Activated CD4-positive, alpha-beta T cell treated with anti-CD3 and anti-CD28 coated beads for 24 hours (primary cell): ENCODE measurements around the gene EGLN3.
"Not testable (repeated sequence)": the region's sequence is repeated elsewhere in the genome, so short reads cannot be mapped to it uniquely, and the experiment has no call there.

Experiments
- DNase-seq, 2 donors: peaks; one replicate each; pipeline ENCODE4 v3.0.0-alpha.2; 2020; ENCODE audit warnings: low read depth in 2 of 2

EGLN3 gene

DNA sequence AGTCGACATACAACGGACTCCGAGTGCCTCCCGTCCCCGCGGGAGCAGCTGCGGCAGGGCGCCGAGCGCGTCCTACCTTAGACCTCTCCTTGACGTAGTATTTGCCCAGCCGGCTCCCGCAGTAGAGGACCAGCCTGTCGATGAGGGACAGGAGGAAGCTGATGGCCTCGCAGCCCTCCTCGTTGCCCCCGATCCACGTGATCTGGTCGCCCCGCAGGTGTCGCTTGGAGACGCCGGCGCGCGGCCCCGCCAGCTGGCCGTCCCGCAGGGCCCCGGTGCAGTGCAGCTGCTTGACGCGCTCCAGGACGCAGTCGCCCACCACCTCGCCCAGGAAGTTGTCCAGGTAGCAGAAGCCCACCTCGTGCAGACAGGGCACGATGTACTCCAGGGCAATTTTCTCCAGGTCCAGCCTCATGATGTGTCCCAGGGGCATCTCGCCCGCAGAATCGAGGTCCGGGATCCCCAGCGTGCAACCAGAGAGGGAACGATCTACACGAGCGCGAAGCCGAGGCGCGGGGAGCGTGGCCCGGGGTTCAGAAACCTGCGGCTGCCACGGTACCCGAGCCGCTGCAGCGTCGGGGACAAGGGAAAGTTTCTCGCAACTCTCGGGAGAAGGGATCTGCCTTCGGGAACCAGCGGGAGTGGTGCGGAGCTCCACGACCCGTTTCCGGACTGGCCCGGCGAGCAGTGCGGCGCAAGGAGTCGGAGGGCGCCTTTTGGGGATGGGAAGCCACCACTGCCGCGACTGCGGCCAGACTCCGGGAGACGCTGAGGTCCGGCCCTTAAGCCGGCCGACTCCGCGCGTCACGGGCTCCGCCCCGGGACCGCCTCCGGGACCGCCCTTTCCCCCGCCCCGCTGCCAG, at the start of gene EGLN3:
Gene EGLN3 (minus strand): TSS at position 755 of the 863 bp plus-strand sequence. CDS start 322 bp downstream, at position 433.
- peak; percentile 19 to 44 for DNase-seq

DNA sequence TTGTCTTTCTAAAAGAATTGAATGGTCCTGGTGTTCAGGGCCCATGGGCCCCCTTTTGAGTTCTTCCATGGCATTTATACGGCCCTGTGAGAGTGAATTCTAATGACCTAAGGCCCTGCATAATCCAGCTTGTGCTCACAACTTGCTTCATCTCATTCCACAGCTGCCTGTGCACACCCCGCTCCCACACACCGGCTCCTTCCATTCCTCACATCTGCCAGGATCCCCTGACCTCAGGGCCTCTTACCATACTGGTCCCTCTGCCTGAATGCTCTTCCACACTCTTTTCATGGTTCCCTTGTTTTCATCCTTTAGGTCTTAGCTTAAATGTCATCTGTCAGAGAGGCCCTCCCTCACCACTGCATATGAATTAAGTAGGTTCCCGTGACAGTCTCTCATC, 49.5 kb upstream of the EGLN3 start:
- no peak for DNase-seq

DNA sequence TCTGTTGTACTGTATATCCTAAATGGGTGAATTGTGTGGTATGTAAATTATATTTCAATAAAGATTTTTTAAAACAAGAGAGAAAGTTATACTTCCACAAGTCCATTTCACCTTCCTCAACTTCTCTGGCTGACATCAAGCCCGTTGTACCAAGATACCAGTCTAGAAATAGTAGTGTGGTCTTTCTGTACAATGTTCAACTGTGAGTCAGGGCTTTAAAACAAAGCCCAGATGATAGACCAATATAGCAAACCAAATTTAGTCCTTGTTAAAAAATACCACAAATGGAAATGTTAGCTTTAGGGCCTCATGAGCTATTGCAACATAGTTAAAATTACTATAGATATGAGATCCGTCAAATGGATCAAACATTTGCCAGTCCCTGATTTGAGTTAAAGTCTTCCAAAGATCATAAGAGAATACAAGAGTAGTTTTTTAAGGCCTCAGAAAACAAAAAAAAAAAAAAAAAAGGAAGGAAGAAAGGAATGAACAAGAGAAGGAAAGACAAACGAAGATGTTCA, 49.0 kb upstream of the EGLN3 start:
- no peak for DNase-seq

DNA sequence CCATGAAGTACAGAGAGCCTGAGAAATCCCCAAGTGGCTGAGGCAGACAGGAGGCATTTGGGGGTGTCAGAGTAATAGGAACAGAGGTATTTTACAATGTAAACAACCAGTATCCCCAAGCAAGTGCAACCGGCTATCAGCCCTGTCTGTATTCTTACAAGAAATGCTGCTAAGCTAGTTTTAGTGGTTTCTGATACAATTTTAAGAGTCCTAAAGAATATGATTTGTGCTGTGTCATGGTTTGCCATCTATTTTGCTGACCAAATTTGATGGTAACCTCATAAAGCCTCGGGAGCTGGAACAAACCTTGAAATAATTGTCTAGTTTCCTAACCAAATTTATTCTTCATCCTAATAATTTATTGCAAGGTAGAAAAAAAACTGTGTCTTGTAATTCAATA, 46.7 kb upstream of the EGLN3 start:
- no peak for DNase-seq

DNA sequence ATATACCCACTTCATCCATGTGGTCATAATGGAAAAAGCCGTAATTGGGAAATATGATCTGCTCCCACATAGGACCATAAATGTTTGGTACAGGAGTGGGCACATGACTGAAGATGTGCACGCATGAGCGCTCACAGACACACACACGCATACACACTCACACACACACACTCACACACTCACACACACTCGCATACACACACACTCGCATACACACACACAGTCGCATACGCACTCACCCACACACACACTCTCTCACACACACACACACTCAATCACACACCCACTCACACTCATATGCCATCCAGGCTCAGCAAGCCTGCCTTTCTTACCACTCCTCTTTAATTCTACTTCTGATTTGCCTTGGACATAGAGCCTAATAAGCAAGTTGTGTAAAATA, 45.6 kb upstream of the EGLN3 start:
- no peak for DNase-seq

DNA sequence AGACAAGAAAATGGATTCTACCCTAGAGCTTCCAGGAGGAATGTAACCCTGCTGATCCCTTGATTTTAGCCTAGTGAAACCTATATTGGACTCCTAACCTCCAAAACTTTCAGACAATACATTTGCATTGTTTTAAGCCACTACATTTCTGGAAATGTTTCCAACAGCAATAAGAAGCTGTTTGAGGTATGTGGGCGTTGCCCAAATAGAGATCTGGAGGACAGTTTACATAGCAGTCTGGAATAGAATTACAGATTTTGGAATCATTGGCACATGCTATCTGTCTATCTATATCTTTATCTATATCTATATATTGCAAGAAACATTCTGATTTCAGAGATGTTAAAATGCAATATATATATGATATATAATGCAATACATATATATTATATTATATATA, 42.4 kb upstream of the EGLN3 start:
- DNase-seq: no peak

DNA sequence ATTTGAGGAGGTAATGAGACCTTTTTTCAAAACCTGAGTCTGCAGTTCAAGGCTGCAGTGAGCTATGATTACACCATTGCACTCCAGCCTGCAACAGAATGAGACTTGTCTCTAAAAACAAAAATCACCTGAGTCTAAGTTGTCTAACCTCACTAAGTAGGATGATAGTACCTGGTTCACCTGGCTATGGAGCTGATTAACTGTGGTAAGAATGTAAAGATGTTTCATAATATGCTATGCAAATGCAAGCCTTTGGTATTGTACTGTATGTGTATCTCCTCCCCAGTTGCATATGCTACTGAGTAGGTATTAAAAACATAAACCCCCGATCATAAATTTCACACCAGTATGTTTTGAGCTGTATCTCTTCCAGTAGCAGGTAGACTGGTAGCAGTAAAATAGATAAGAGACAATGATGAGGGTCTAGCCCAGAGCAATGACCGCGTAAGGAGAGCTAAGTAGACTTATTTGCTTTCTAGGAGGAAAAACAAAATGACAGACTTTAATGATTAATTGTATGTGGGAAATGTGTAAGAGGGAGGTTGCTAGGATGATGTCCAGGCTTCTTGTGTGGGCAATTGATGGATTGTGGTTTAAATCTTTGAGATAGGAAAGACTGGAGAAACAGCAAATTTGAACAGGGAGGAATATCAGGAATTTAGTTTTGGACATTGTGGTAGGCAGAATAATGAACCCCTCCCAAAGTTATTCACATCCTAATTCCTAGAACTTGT, 41.6 kb upstream of the EGLN3 start:
- DNase-seq: no peak

DNA sequence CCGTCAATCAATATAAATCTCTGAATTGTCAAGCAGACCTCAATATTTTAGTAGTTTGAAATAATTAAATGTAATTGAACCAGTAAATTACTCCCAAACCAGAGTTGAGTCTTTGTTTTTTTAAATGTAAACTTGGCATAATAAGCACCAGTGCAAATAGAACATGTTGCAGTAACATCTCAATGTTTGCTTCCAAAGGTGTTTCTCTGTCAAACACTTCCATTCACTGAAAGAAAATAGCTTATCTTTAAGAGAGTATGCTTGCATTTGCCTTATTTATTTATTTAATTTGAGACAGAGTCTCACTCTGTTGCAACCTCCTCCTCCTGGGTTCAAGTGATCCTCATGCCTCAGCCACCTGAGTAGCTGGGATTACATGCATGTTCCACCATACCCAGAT, 39.9 kb upstream of the EGLN3 start:
- no peak for DNase-seq

DNA sequence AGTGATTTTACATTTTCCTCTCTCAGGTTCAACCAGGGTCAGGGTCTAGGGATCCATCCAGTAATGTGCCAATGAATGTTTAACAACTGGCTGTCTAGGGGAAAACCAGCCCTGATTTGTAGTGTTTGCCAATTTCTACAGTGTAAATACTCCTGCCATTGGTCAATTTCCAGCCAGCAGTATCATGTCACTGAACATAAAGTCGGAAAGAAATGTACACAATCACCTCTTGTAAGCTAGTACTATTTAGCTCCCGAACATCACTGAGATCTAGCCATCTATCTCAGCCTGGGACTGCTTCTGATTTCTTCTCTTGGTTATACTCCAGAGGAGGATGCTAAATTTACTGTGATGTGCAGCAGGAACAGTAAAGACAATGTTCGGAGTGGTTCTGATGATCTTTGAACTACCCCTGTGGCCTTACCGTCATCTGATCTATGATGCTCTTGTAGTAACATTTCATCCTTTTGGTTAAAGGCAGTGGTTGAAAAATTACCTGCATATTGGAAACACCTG, 36.7 kb upstream of the EGLN3 start:
- no peak for DNase-seq

DNA sequence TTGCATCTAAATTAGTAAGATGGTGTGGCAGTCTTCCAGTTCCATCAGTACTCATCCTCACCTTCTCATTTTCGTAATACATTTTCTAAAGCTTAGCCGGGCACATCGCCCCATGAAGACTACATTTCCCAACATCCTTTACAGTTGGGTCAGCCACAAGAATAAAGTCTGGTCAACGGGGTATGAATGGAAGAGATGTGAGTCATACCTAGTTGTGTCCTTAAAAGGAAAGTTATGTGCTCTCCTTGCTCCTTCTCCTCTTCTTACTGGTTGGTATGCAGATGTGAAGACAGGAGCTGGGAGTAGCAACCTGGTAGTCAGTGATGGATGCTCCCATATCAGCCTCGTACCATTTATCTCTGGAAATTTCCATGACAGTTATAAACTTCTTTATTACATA, 35.9 kb upstream of the EGLN3 start:
- DNase-seq: no peak

DNA sequence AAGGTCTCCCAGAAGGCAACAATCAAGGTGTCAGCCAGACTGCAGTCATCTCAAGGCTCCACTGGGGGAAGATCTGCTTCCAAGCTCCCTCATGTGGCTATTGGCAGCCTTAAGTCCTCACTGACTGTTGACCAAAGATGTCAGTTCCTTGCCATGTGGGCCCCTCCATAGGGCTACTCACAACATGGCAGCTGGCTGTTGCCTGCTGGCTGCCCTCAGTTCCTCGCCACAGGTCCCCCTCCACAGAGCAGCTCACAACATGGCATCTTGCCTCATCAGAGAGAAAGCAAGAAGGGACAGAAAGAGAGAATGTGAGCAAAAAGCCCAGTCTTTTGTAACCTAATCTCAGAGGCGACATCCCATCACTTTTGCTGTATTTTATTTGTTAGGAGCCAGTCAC, 34.4 kb upstream of the EGLN3 start:
- DNase-seq: no peak

DNA sequence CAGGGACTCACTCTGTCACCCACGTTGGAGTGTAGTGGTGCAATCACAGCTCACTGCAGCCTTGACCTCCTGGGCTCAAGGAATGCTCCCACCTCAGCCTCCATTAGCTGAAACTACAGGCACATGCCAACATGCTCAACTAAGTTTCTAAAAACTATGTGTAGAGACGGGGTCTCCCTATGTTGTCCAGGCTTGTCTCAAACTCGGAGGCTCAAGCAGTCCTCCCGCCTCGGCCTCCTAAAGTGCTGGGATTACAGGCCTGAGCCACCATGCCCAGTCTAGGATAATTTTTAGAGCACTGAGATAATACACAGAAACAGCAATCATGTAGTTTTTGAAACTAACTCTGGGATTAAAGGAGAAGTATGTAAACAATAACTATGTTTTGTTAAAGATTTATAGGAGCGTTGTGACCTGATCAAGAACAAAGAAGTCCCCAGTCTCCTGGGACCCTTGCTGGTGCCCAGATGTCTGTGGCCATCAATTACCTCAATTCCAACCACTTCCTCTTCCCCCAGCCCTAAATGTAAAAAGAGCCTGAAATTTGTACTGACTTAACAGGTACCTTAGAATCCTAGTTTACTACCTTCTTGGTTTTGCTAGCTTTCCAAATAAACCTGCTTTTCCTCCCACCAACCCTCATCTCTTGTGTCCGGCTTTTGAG, 28.9 kb upstream of the EGLN3 start:
- DNase-seq: no peak

DNA sequence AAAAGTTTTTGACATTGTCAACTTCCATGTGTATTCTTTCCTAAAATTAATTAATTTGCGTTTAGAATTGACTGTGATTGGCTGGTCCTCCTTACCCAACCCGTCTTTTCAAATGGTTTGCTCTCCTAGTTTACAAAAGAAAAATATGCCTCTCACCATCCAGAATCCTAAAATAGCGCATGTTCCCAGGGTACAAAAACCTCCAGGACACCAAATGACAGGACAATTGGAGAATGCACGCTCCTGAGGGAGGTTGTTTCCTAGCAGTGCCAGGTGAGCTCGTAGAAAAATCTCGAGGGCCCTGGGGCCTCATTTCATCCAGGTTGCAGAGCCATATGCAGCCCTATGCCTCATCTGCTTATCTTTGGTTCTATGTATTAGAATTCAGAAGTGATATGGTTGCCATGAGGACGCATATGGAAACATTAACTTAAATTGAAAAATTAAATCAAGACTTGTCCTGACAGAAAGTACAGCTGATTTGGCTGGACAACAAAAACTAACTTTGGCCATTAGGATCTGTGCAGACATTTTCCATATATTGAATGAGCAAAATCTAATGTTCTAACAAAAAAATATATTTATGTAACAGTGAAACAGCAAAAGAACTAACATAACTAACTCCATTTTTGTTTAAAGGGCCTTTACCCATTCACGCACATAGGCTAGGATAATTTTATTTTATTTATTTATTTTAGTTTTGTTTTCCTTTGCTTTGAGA, 28.2 kb upstream of the EGLN3 start:
- no peak for DNase-seq

DNA sequence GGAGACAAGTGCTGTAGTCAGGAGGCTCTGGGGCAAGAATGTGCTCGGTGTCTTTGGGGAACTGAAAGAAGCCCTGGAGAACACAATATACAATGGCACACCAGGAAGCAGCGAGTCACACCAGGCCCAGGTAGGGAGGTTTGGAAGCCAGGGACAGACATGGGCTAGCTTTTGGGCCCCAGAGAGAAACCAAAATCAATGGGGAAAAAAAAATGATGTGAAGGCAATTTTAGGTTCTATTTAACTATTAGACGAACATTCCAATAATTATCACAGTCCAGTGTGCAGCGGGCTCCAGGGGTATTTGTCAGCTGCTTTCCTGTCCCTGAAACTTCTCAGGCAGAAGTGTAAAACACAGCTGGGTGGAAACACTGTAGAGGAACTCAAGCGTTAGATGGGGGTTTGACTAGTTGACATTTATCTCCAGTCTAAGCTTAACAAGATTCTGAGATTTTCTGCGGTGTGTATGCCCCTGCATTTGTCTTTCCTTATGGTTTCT, 21.8 kb upstream of the EGLN3 start:
- no peak for DNase-seq

DNA sequence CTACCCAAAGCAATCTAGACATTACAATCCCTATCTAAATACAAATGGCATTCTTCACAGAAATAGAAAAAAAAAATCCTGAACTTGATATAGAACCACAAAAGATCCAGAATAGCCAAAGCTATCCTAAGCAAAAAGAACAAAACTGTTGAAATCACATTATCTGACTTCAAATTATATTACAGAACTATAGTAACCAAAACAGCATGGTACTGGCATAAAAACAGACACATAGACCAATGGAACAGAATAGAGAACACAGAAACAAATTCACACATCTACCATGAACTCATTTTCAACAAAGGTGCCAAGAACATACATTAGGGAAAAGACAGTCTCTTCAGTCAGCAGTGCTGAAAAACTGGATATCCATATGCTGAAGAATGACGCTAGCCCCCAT, 19.0 kb upstream of the EGLN3 start:
- DNase-seq: not testable (repeated sequence)

DNA sequence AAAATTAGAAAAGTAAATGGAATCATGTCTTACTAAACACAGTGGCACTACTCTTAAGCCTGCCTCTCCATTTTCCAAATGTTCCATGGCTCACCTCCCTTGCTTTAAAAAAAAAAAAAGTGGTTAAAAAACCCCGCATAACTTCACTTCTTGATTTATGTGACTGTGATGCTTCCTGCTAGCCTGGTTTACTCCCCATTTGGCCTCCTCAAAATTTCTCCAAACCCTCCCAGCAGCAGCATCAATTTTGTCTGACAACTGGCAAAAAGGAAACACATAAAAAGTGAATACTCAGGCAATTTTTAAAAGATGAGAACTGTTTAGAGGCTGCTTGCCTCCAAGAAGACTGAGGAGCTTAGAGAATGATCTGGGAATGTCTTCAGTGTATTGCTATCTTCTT, 17.8 kb upstream of the EGLN3 start:
- DNase-seq: no peak

DNA sequence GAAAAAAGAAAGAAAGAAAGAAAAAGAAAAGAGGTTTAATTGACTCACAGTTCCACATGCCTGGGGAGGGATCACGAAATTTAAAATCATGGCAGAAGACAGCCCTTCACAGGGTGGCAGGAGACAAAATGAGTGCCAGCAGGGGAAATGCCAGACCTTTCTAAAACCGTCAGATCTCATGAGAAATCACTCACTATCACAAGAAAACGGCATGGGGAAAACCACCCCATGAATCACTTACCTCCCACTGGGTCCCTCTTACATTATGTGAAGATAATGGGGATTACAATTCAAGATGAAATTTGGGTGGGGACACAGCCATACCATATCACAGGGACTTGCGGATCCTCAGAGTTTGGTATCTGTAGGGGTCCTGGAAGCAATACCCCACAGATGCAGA, 16.3 kb upstream of the EGLN3 start:
- DNase-seq: no peak

DNA sequence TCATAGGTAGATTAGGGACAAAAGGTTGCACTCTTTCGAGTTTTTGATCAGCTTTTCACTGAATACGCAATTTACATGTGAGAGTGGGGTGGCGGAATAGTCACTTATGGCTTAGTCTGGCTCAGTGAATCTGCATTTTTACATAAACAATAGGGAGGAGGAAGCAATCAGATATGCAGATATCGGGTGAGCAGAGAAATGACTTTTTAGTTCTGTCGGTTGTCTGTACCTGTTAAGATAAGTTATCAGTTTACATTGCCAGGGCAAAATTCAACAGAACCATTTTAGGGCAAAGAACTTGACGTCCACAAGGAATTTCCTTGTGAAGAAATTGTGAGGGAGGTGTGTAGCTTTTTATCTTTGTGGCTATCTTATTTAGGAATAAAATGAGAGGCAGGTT, 15.4 kb upstream of the EGLN3 start:
- DNase-seq: no peak

DNA sequence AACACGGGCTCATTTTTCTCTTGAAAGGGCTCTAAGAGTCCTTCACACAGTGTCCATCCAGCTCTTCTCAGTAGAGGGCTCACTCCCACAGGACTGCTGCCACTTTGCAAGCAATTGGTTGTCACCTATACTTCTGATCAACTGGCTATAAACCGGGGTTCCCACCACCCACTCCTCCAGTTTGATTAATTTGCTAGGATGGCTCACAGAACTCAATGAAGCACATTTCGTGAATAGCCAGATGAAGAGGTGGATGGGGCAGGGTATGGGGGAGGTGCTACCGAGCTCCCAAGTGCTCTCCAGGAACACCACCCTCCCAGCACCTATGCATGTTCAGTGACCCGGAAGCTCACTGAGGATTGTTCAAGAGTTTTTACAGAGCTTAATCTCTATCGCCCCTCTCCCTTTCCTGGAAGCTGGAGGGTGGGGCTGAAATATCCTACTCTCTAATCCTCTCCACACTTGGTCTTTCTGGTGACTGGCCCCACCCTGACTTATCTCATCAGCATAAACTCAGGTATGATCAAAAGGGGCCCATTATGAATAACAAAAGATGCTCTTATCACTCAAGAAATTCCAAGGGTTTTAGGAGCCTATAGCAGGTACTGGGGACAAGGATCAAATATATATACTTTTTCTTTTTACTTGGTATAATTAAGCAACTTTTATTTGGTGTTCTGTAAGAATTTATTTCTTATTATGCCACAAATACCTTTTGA, 13.9 kb upstream of the EGLN3 start:
- no peak for DNase-seq

DNA sequence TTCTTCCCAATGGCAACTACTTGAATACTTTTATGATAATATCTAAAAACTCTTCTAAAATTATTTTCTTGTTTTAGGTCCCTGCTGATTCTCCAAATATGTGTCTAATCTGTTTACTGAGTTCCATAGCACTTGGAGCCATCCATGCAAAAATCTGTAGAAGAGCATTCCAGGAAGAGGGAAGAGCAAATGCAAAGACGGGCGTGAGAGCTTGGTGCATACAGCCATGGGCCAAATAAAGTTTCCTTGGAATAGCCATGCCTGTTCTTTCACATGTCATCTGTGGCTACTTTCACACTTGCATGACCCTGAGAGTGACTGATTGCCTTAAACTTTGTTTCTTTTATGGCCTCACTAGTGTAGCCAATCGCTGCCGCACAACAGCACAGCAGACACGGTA, 13.0 kb upstream of the EGLN3 start:
- no peak for DNase-seq

DNA sequence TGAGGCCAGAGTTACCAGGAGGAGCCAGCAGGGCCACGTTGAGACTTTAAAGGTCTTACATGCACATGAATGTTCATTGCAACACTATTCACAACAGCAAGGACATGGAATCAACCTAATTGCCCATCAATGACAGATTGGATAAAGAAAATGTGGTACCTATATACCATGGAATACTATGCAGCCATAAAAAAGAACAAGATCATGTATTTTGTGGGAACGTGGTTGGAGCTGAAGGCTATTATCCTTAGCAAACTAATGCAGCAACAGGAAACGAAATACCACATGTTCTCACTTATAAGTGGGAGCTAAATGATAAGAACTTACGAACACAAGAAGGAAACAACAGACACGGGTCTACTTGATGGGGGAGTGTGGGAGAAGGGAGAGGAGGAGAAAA, 11.6 kb upstream of the EGLN3 start:
- not testable (repeated sequence) for DNase-seq
